GM18502 (cell line): ENCODE measurements around the gene SF3A1.

Experiments
- ATAC-seq: cut with Tn5 transposase; IDR thresholded peaks from one replicate; pipeline ENCODE4 v1.9.1; 2021; ENCODE audit warnings: mild to moderate bottlenecking; ENCODE audit not compliant: unreplicated experiment, poor library complexity

SF3A1 gene

DNA sequence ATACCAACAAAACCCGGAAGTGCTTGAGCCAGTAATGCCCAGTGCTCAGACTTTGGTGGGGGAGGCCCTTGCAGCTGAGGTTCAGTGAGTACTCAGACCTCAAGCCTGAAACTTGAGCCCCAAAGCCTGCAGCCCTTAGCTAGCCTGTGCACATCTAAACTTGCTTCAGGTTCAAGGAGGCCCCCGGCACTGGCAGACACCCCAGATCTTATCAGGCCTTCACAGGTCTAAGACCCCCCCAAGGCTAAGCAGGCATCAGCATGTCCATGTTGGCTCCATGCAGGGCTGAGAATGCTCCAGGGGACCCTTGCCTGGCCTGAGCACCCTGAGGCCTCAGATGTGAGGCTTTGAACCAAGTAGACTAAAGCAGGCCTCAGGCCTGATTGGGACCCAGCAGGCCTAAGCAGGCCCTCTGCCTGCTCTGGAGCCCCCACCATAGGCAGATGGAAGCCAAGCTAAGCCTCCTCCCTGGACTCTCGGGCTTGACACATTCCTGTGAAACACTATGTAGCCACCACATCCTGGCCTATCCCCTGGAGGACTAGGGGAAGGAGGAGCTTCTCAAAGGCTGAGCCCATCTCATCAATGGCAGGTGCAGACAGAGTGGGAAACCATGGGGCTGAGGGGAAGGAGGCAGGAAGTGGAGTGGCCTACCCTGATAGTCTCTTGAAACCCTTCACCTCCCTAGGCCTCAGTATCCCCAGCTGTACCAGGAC, 66.2 kb downstream of the SF3A1 start:
- no peak for ATAC-seq

DNA sequence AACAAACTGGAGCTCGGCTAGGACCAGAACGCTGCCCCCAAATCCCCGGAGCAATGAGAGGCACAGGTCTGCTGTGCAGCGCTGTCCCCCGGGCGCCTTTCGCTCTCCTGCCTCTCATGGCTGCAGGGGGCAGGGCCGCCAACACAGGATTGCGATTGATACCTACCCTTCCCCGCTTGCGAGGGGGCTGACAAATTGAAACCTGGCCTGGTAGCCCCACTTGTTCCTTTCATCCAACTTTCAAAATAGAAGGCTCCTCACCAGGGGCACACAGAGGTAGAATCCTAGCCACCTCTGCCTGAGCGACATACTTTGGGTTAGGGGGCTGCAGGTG, 66.7 kb downstream of the SF3A1 start:
- ATAC-seq = peak; percentile 20

DNA sequence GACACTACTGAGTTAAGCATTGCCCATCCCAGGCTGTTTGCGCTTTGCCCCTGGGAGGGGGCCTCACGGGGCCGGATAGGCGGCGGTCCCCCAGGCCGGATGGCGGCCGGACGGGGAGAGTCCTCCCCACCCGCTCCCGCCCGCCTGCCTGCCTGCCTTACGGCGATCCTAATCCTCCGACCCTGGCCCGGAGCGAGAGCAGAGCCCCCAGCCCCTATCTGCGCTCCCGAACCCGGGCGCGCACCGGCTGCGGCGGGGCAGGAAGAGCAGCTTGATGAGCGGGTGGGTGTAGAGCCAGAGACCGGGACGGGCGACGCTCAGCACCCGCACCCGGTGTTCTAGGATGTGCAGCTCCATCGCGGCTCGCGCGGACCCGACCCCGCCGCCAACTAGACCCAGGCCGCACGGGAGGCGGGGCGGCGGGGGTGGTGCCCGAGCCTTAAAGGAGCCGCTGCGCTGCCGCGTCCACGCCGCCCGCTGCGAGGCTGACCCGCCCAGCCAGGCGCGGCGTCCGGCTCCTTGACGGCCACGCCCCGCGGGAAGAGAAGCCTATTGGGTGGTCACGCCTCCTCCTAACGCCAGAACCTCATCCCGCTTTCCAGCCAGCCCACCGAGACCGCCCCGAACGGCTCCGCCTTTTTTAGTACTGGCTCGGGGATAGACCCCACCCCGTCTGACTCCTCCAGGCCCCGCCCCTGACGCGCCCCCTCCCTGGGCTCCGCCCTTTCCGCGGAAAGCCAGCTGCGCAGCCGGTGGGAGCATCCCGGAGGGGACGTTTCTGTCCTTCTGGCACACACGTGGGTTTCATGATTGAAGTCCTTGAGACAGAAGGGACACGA, 67.3 kb downstream of the SF3A1 start, which contains the start of gene CASTOR1:
CASTOR1 (minus strand) TSS at position 365 of the 839 bp plus-strand sequence; CDS start at position 357, 8 bp downstream.
- ATAC-seq = peak; percentile 72

DNA sequence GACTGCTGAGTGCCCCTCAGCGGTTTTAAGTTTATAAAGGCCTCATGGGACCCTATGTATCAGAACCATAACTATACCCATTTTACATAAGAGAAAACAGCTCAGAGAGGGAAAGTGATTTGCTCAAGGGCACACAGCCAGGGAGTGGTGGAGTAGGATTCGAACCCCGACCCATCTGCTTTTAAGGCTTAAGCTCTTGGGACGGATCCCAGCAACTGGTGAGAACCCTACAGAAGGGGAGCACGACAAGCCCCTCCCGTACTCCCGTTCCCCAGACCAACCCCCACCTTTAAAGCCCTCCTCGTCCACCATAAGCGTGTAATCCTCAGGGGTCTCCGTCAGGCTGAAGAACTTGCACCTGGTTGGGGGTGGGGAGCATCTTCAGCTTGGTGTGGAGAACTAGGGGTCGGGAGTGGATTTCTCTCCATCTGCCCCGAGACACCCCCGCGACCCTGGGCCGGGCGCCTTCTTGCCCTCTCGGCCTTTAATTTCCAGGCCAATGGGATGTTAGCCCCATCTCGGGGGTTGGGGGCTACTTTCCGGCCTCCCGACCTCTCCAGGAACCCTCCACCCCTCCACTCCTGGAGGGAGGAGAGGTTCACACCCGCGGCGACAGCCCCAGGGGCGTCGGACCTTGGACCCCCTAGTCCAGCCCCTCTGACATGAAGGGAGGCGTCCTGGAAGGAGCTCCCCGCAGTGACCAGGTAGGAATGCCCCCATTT, 68.1 kb downstream of the SF3A1 start:
- no peak for ATAC-seq

DNA sequence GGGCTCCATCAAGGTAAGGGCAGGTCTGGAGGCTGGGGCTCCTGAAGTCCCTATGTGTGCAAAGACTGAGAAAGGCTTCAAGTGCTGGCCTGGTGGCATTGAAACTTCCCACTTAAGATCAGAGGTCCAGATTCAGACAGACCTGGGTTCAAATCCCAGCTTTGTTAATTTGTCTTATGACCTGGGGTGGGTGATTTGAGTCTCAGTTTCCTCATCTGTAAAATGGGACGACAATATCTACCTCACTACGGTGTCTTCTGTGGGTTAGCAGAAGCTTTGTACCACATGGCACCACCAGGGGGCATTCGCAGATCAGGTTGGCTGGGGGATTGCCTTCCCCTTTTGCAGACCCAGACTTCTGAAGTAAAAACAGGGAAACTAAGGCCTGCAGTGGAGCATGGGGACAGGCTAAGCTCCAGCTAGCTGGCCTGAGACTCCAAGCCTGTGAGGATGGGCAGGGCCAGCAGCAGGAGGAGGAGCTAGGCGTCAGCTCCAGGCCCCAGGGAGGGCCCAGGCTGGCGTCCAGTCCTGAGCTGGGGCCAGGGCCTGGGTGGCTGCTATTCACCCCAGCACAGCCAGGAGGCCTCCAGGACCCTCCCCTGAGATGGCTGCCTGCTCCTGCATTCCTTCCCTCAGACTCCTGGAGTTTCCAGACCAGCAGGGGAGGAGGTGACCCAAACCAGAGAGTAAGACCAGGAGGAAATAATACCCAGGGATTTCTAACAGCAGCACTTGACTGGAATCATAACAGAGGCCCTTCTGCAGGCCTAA, 68.9 kb downstream of the SF3A1 start:
- ATAC-seq = no peak

DNA sequence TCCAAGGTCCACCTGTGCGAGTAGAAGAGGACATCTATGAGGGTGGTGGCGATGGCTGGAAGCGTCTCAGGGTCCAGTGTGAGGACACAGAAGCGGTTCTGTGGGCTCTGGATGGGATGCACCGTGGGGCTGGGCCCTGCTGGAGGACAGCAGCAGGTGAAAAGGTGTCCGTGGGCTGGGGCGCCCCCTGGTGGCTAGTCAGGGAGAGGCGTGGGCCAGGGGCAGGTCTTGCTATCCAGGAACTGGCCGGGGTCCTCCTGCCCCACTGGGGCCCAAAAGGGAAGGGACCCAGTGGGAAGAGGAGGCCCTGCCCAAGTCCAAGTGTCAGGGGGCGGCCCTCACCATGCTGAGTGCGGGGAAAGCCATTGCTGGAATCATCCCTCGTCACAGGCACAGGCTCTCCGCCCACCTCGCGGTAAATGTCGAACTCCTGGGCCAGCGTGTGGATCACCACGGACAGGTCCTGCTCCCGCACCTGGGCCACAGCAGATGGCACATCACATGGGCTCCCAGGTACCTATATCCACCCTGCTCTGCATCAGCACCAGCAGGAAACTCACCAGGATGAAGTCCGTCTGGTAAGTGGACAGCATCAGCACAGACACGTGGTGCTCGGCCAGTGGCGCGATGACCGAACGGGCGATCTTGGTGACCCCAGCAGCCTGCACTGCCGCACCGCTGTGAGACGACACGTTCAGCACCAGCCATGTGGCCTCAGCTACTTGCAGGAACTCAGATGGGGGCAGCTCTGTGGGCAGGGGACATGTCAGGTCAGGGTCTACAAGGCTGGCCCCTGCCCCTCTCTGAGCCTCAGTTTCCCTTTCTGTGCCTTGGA, 69.7 kb downstream of the SF3A1 start:
- ATAC-seq = no peak

DNA sequence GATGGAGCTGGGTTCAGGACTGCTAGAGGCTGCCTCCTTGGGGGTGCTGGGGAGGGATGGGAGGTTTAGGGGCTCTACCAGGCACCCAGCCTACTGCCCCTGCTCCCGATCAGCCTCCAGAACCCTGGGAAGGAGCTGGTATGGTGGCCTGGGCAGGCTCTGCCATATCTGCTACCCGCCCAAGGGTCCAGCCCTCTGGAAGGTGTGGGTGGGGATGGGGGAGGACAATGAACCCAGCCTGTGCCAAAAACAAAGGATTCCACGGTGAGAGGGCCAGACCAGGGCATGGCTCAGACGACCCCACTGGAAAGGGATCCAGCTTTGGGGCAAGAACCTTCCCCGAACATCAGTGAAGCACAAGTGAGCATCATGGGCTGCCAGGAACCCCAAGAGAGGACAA, 70.4 kb downstream of the SF3A1 start:
- ATAC-seq = no peak

DNA sequence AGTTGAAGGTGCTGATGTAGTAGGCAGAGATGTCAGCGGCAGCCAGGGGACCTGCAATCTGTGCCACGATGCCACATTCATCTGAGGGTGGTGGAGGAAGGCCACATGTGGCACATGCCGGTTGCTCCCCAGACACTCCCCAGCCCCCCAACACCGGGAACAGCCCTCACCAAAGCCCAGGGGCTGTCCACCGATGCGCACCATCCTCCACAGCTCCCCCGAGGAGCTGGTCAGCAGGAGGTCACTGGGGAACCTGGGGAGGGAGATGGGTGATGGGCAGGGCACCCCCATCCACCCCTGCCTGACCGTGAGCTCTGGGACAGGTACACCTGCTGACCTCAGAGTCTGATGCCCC, 70.9 kb downstream of the SF3A1 start:
- no peak for ATAC-seq

DNA sequence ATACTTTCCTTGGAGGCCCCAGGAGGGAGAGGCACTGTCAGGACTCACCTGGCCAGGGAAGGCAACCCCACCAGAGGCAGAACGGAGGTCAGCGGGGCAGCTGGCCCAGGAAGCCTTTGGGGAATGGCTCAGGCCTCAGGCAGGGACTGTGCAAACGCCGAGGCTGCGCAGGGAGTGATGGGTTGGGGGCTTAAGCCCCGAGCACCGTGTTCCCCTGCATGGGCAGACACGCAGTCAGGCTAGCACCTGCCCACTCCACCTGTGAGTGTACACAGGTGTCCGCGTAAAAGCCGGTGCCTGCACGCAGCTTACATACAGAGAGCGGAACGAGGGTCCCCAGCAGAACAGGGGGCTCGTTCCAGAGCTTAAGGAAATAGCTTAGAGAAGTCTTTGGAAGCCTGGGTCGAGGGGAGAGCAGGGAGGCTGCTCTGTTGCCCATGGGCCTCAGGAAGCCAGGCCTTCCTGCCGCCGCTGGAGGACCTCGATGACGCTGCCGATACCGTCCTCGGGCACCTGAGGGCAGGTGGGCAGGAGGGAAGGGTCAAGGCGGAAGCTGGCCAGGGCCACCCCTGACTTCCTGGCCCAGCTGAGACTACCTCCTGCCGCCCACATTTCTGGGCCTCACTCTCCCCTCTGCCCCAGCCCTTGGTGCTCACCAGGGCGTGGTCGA, 71.4 kb downstream of the SF3A1 start:
- no peak for ATAC-seq

DNA sequence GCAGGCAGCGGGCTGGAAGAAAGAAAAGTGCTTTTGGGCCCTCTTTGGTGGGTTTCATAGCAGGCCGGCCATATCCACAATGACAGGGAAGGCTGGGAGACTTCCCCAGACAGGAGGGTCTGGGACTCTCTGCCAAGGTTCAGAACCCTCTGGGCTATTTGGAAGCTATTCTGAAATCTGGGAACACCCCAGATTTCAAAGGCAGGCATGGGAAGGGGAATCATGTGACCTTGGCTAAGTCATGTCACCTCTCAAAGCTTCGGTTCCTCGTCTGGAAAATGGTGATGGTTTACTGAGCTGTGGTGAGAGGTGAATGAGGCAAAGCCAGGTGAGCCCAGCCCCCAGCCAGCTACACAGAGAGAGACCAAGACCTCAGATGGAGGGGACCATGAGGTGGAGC, 72.0 kb downstream of the SF3A1 start:
- no peak for ATAC-seq

DNA sequence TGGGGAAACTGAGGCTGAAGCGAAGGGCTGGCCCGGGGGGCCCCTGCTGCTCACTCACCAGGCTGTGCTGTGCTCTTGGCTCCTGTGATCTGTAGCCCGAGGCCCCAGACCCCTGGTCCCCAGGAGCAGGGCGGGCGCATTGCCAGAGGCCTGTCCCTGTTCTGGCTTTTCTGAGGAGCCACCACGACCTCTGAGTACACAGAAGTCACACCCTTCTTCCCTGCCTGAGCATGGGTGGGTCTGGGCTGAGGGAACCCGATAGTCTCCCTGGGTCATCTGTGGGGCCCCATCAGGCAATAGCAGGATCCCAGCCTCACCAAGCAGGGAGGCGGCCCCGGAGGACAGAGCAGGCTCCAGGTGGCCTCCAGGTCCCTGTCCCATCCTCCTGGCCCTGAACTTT, 72.5 kb downstream of the SF3A1 start:
- no peak for ATAC-seq

DNA sequence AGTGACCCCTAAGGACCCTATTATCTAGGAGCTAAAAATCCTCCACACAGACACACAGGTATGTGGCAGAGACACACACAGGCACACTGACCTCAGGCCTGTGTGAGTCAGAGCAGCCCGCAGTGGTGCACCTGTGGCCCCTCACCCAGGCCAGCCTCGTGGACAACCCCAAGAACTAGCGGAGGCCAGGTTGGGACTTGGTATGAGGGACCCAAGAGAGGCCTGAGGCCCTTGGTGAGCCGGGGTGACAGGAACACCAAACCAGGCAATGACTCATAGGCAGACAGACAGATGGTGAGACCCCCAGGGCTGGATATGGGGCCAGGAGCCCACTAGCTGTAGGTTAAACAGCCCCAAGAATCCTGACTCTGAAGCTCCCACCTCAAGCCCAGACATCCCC, 73.4 kb downstream of the SF3A1 start:
- no peak for ATAC-seq

DNA sequence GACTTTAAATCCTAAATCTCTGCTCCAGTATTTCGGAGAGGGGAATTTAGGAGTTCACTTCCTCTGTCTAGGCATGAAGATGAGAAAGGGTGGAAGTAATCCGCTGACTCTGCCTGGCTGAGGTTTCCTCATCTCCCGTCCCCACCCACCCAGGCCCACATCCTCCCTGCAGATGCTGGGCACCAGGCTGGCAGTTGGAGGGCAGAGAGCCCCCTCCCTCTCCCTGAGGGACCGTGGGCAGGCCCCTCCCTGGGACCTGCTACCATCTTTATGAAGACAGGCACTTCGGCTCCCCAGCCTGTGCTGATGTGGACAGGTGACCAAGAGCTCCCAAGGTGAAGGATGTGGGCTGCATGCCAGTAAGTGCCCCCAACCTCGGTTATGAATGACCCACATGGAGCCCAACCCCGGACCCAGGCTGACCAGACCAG, 74.1 kb downstream of the SF3A1 start:
- ATAC-seq = no peak
